NCI-H226 (cell line): ENCODE results near the gene COMMD3.
"Not testable (repeated sequence)": the region's sequence is repeated elsewhere in the genome, so short reads cannot be mapped to it uniquely, and the experiment has no call there.

Experiments used
- DNase-seq: peaks from one replicate; pipeline ENCODE4 v3.0.0-alpha.2; 2015

Gene COMMD3

DNA sequence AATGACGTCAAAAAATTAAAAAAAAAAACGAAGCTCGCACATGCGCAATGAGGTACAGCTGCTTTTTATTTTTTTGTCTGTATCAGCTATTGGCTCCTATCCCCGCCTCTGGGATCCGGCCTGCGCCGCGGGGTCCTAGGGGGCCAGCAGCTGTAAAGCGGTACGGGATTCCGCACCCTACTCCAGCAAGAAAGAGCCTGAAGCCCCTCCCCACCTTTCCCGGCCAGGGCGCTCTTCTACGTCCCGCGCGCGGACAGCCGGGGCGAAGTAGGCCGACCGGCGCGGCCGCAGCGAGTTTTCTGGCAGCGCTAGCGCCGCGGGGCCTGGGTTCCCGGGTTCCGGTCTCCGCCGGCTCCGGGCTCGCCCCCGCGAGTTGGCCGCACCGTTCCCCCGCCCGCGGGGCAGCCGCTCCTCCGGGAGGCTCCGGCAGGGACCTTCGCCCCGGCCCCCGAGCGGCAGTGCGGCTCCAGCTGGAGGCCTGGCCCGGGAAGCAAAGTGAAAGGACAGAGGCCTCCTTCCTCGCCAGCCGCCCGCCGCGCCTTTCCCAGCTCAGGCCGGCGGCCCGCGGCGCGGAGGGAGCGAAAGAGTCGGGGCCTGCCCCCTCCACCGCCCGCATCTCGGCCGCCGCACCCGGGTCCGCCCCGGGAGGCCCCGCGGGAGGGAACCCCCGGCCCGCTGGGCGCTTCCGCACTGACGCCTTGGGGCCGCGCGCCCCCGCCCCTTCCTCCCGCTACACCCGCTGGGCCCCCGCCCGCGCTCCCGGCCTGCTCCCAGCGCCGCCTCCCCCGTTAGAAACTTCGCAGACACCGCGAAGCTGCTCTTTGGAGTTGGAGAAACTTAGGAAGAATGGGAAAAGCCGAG, 24.4 kb downstream of the COMMD3 start:
- peak; percentile 57 for DNase-seq

DNA sequence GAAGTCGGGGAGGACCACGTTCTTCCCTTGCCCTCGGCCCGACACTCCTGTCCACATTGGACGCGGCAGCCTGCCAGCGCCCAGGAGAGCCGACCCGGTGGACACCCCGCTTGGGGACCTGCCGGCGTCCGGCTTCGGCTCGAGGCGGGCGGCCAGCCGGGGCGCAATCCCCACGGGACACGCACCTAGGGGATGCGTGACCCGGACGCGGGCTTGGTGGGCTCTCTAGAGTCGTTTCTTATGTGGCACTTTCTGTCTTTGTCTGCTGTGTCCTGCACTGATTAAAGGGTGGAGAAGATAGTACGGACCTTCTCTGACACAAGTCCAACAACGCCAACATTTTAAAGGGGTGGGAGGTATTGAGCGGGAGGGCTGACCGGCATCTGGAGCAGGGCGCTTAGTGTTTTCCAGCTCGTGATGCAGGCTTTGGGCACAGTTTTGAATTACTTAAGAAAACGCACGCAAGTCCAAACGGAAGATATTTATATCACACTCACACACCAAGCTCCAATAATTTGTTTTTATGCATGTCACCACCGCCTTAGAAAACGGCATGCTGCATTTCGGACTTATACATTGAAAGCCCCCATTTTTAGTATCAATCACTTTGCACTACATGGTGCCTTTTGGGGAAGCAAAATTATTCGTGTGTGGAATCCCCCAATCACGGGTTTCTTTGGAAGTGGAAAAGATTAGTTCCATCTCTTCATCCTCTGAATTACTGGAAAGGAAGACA, 25.2 kb downstream of the COMMD3 start:
- no peak for DNase-seq

GRCh38 chr10:22341926-22342196, 25.7 kb downstream of the COMMD3 start:
- no peak for DNase-seq

GRCh38 chr10:22342421-22342820, 26.2 kb downstream of the COMMD3 start:
- DNase-seq, result no peak

- DNase-seq, result no peak
These were observed 27.5 kb downstream of the COMMD3 start for GRCh38 chr10:22343731-22344130.

DNA sequence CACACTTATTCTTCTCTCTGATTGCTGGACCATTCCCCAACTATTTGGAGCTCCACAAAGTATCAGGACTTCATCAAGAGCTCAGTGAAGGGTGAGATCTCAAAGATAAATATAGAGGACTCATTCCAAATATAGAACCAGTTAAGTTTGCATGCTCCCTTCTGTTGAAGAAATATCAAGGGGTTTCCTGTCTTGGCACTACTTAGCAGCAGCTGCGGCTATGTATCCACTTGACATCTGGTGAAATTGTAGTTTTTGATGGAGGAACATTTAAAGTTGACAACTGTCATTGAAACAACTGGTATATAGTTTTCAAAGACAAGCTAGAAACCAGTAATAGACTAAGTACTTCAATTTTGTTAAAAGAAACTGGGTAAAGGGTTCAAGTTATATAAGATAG, 28.1 kb downstream of the COMMD3 start:
- DNase-seq, result no peak

GRCh38 chr10:22344781-22345300, 28.7 kb downstream of the COMMD3 start:
- DNase-seq, result no peak

DNA sequence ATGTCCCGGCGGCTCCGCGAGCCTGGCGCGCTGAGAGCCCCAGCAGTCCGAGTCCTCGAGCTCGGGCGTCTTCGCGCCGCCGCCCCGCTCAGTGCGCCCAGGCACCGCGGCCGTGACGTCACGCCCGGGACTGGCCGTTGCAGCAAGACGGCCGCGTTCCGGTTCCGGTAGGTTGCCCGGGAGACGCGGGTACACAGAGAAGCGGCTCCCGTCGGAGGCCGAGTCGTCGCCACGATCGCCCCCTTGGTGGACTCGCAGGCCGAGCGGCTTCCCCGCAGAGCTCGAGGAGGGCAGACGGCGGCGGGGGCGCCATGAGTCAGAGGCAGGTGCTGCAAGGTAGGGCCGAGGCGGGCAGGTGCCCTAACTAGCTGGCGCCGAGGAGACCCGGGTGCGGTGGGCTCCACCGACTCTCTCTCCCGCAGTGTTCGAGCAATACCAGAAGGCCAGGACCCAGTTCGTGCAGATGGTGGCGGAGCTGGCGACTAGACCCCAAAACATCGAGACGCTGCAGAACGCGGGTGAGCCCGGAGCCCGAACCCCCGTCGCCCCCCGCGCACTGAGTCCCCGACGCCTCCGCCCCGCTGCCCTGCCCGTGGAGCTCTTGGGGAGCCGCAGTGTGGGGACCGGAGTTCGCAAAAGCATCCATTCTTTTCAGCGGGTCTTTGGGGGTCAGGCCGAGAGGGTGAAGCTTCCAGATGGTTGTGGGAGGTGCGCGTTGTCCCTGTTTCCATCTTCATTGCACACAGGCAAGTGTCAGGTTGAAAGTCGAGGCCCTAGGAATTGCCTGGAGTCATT, 29.3 kb downstream of the COMMD3 start, which contains the start of gene SPAG6:
TSS of gene SPAG6 (plus strand) at position 196 of the 795 bp plus-strand sequence. CDS start at position 312, 116 bp downstream.
- no peak for DNase-seq

GRCh38 chr10:22346096-22346661, 30.0 kb downstream of the COMMD3 start:
- no peak for DNase-seq

- DNase-seq, result no peak
These were observed 33.6 kb downstream of the COMMD3 start for GRCh38 chr10:22349755-22350154.

- DNase-seq, result no peak
These were observed 35.0 kb downstream of the COMMD3 start for GRCh38 chr10:22351131-22351703.

- no peak for DNase-seq
These were observed 40.2 kb downstream of the COMMD3 start for GRCh38 chr10:22356324-22356873.

DNA sequence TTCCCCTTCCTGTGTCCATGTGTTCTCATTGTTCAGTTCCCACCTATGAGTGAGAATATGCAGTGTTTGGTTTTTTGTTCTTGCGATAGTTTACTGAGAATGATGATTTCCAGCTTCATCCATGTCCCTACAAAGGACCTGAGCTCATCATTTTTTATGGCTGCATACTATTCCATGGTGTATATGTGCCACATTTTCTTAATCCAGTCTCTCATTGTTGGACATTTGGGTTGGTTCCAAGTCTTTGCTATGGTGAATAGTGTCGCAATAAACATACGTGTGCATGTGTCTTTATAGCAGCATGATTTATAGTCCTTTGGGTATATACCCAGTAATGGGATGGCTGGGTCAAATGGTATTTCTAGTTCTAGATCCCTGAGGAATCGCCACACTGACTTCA, 41.6 kb downstream of the COMMD3 start:
- not testable (repeated sequence) for DNase-seq

DNA sequence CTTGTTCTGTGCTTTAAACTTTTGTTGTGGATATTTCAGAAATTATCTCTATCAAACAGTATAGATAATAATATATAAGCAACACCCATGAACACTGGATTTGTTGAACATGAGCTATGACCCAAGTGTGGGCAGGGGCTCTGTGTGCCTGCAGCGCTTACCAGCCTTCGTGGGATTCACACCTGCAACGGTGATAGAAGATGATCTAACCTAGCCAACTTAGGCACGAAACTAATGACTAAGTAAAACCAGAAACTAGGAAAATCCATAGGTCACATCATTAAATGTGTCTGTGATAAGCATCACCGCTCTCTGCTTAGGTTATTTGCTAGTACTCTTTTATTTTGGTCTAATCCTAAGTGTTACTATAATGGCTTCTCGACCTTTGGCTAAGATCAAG, 47.1 kb downstream of the COMMD3 start:
- no peak for DNase-seq

- no peak for DNase-seq
These were observed 48.4 kb downstream of the COMMD3 start for GRCh38 chr10:22364407-22365140.

DNA sequence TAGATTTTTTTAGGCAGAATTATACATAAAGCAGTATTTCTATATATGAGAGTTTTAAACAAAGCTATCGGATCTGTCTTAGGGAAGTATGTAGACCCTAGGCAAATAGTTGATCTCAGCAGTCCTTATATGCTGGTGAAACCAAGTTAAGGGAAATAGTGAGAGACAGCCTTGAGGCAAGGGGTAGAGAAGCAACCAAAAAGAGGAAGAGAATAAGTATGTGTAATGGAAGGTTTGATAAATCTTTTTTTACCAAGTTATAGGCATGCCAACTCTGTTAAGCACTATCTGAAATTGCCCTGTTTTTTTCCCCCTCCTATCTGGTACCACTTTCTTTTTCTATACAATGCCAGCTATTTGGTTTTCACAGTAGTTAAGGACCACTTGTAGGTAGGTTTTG, 49.0 kb downstream of the COMMD3 start:
- no peak for DNase-seq

GRCh38 chr10:22365644-22366434, 49.7 kb downstream of the COMMD3 start:
- no peak for DNase-seq

- no peak for DNase-seq
These were observed 50.2 kb downstream of the COMMD3 start for GRCh38 chr10:22366435-22366703.

- no peak for DNase-seq
These were observed 50.6 kb downstream of the COMMD3 start for GRCh38 chr10:22366771-22367170.

DNA sequence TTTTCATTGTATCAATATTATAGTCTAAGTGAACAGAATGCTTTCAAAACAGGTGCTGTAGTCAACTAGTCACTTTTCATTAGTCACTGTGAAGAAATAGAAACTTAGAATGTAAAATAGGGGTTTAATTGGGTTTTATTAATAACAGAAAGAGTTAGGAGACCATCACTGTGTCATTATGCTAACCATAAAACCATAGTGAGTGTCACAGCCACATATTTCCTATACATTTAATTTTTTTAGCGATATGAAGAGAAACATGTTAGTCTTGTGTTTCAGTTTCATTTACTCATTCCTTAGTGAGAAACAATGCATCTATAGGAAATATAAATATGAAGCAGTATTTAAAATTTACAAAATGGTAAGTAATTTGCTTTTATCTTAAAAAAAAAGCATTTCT, 51.3 kb downstream of the COMMD3 start:
- DNase-seq, result no peak

- DNase-seq, result no peak
These were observed 52.2 kb downstream of the COMMD3 start for GRCh38 chr10:22368402-22368801.
